HG02970 (cell line): ENCODE results near the gene MRGPRX2.
A peak's percentile ranks its signal among the peaks of the same experiment; 100 is the strongest.

Source experiments
- ATAC-seq: cut with Tn5 transposase; IDR thresholded peaks from one replicate; pipeline ENCODE4 v1.9.1; 2021; ENCODE audit warnings: mild to moderate bottlenecking, moderate library complexity, moderate number of reproducible peaks; ENCODE audit not compliant: unreplicated experiment, low FRiP score

MRGPRX2 gene

GRCh38 chr11:19076744-19077589 lies 16.4 kb upstream of the MRGPRX2 start:
- peak; percentile 47 for ATAC-seq

GRCh38 chr11:19075636-19076035 lies 15.1 kb upstream of the MRGPRX2 start:
- ATAC-seq: no peak

GRCh38 chr11:19073454-19074415 lies 13.2 kb upstream of the MRGPRX2 start:
- ATAC-seq: no peak

- ATAC-seq: no peak
Measured at GRCh38 chr11:19072464-19072863, 11.9 kb upstream of the MRGPRX2 start.

GRCh38 chr11:19071255-19071654 lies 10.7 kb upstream of the MRGPRX2 start:
- peak; percentile 78 for ATAC-seq

GRCh38 chr11:19059833-19060232 lies 684 bp downstream of the MRGPRX2 start:
- ATAC-seq: no peak

- no peak for ATAC-seq
Measured at GRCh38 chr11:19055905-19056304, 4.6 kb downstream of the MRGPRX2 start.

- ATAC-seq: no peak
Measured at GRCh38 chr11:19055016-19055415, 5.5 kb downstream of the MRGPRX2 start.

GRCh38 chr11:19053909-19054308 lies 6.6 kb downstream of the MRGPRX2 start:
- no peak for ATAC-seq

- ATAC-seq: no peak
Measured at GRCh38 chr11:19050281-19050680, 10.2 kb downstream of the MRGPRX2 start.

- no peak for ATAC-seq
Measured at GRCh38 chr11:19049351-19049750, 11.2 kb downstream of the MRGPRX2 start.

- ATAC-seq: no peak
Measured at GRCh38 chr11:19040051-19040450, 20.5 kb downstream of the MRGPRX2 start.

GRCh38 chr11:19039409-19039808 lies 21.1 kb downstream of the MRGPRX2 start:
- no peak for ATAC-seq

- no peak for ATAC-seq
Measured at GRCh38 chr11:19032990-19033389, 27.5 kb downstream of the MRGPRX2 start.

- ATAC-seq: no peak
Measured at GRCh38 chr11:19027829-19028595, 32.5 kb downstream of the MRGPRX2 start.

GRCh38 chr11:19026862-19027261 lies 33.7 kb downstream of the MRGPRX2 start:
- no peak for ATAC-seq

- no peak for ATAC-seq
Measured at GRCh38 chr11:19025481-19026406, 34.8 kb downstream of the MRGPRX2 start.

- no peak for ATAC-seq
Measured at GRCh38 chr11:19020831-19021230, 39.7 kb downstream of the MRGPRX2 start.

- no peak for ATAC-seq
Measured at GRCh38 chr11:19018901-19019300, 41.6 kb downstream of the MRGPRX2 start.
